Suppressor macrophage treated with lipopolysaccharide for 4 hours (primary cell): ENCODE measurements around the gene ASB1.
"Not testable (repeated sequence)": the region's sequence is repeated elsewhere in the genome, so short reads cannot be mapped to it uniquely, and the experiment has no call there.

Experiments
- DNase-seq: peaks from one replicate; pipeline ENCODE4 v3.0.0-alpha.2; 2020

The ASB1 gene

GRCh38 chr2:238404406-238405216, 22.1 kb upstream of the ASB1 start:
- DNase-seq, result no peak

DNA sequence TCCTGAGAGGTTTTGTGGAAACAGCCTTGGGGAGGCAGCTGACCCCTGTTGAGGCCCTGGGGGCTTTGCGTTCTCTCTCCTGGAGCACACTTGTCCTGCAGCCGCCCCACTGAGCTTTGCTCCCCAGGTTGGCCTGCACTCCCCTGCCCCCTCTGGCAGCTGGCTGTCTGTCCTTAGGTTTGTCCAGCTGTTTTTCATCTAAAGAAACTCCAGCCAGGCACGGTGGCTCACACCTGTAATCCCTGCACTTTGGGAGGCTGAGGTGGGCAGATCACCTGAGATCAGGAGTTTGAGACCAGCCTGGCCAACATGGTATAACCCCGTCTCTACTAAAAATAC, 21.5 kb upstream of the ASB1 start:
- not testable (repeated sequence) for DNase-seq

DNA sequence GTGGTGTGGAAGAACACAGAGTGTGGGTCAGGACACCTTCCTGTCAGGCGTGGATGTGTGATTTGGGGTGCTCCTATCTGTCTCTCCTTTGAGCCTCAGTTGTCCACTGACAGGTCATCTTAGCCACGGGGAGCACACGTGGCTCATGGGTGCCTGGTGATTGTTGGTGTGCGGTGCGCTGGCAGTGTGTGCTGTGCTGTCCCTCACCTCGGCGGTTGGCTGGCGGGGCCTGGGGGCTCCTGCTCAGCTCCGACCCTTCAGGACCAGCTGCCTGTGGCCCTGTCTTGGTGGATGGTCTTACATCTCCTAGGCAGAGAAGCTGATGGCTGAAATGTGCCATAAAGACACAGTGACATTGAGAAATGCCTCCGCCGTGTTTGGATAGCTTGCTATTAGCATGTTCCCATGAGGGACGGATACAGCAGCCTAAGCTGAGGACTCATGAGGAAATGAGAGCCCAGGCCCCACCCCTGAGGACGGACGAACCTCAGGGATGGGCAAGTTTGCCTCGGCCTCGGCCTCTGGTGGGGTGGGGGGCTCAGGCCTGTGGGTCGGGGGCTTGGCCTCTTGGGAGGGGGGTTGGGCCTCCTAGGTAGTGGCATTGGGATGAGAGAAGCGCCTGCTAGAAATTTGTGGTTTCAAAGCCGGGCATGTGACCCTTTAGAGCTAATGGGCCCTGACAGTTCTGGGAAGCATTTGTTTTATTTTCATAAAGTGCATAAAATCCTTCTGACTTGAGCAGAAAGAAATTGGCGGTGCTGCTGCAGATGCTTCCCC, 20.3 kb upstream of the ASB1 start:
- DNase-seq, result no peak

DNA sequence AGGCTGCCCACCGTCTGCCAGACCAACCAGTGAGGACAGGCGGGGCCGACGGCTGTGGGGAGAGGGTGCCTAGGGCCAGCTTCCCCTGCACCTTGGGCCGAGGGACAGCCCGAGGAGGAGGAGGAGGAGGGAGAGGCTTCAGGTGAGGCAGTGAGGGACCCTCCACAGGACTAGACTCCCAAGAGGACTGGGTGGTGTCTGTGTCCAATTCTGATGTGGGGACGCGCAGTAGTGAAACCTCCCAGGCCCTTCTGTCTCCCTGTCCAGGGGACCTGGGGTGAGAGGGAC, 19.8 kb upstream of the ASB1 start:
- no peak for DNase-seq

- no peak for DNase-seq
Observed at GRCh38 chr2:238407566-238407965, 19.2 kb upstream of the ASB1 start.

DNA sequence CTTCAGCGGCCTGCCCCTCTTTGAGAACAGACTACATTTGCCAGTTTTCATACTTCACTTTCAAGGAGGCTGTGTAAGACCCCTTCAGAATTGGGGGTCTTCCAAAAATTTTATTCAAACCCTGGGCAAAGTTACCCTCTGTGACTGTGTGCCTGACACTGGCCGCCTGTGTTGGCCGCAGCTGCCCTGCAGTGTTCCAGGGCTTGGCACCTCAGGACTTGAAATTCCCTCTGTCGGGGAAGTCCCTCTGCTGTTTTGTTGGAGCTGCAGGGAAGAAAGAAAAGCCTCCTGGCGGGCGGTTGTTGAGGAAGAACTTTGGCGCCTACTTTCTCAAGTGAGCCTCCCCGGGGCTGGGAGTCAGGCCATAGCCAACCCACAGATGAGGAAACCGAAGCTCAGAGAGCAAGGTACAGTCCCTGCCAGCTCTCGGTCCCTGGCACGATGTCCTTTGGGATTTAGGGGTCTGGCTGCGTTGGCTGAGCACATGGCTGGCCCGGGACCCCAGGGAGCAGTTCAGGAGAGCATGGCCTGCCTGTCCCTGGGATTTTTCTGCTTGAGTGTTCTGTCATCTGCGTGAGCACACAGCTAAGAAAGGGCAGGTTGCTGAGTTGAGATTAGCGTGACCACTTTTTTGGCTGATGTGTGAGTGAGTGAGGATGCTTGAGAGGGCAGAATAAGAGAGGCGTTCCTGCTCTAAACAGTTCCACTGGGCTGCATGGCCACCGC, 17.9 kb upstream of the ASB1 start:
- no peak for DNase-seq

DNA sequence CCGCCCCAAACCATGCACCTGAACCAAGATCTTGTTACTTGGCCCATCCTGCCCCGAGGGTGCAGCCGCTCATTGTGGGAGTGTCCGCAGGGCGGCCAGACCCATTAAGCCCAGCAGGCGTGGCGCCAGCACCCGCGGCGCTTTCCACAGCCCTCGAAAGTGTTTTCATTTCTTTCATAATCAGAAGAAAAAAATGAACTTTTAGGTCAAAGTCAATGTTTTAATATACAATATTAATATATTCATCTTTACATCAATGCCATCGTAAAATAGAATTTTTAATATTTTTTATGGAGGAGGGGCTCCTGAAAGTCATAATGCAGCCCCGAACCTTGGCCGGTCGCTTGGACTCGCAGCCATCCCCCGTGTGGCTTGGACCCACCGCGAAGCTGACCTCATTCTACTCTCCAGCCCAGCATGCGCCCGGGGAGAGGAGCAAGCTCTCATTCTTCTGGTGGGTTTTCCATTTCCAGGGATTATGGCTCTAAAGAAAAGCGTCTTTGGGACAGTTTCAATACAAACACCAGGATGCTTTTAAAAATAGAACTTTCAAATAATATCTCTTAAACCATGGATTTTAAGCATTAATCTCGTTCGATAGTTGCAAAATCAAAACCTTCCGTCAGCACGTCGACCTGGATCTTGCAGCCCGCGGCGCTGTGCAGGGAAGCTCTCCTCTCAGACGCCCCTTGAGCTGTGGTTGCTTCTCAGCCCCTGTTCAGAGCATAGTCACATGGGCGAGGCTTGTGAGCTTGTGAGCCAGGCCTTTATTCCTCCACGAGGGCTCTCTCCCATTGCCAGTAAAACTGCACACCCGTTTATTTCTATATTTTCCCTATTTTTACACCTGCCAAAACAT, 17.2 kb upstream of the ASB1 start:
- no peak for DNase-seq

DNA sequence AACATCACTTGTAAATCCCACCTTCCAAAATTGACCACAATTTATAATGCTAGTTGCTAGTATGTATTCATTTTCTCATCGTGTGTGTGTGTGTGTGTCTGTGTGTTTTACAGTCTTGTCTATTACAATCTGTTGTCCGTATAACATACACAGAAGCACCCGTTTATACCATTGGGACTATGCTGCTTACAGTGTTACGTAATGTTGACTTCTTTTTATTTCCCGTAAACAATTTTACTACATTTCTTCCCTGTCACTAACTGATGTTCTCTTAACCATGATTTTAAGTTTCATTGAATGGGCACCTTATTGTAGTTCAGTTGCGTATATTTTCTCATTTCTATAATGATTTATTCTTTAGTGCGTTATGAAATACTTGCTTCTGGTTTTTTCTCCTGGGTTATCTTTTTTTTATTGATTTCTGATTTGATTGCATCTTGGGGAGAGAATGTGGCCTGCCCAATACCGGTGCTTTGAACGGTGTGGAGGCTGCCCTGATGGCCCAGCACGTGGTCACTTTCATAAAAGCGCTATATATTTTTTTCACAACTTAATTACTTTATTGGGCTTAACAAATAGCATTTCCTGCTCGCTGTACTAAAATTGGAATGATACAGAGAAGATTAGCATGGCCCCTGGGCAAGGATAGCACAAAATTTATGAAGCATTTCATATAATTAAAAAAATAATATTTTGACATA, 14.5 kb upstream of the ASB1 start:
- no peak for DNase-seq

GRCh38 chr2:238413368-238413767, 13.4 kb upstream of the ASB1 start:
- no peak for DNase-seq

- DNase-seq, result no peak
Observed at GRCh38 chr2:238415036-238415764, 11.5 kb upstream of the ASB1 start.

DNA sequence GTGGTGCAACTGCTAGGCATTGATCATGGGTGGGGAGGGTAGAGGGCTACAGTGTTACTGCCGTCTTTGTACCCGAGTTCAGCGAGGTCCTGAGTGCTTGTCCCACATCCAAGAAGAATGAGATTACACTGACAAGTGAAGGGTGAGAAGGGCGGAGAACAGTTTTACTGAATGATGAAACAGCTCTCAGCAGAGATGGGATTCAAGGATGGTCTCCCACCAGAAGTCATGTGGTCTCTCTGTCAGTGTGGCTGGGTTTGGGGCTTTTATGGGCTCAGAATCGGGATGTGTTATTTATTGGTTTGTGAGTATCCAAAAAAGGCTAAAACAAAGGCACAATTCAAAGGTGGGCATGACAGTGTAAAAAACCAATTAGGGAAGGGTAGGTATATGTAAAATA, 10.8 kb upstream of the ASB1 start:
- DNase-seq, result no peak

DNA sequence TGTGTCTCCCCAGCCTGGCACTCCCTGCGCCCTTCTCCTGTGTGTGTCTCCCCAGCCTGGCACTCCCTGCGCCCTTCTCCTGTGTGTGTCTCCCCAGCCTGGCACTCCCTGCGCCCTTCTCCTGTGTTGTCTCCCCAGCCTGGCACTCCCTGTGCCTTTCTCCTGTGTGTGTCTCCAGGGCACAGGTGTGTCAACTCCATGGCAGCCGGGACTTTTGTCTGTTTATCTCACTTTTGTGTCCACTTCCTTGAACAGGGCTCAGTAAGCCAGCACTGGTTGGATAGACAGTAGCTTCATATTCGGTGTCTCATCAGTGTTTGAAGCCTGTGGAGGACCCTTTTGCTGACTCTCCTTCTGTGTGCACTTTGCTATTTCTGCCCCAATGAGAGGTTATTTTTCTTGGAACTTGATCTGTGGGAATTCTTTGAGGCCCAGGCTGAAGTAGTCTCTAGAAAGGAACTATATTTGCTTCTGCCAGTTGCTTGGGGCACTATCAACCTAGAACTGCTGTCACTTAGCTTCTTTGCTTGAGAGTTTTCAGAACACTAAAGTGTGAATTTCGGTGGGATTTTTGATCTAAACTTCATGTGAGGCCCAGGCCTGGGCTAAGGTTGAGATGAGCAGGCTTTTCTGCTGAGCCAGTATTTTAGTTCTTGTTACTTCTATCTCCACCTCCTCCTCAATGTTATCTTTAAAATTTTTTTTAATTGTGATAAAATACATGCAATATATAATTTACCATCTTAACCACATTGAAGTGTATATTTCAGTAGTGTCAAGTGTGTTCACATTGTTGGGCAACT, 8.3 kb upstream of the ASB1 start:
- no peak for DNase-seq

DNA sequence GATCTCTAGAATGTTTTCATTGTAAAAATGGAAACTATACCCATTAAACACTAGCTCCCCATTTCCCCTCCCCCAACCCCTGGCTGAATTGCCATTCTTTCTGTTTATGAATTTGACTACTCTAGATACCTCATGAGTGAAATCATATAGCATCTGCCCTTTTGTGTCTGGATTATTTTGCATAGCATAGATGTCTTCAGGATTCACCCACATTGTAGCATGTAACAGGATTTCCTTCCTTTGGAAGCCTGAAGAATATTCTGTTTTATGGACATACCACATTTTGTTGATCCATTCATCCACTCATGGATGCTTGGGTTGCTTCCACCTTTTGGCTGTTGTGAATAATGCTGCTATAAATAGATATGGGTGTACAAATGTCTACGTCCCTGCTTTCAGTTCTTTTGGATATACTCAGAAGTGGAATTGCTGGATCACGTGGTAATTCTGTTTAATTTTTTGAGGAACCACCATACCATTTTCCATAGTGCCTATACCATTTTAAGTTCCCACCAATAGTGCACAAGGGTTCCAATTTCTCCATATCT, 7.7 kb upstream of the ASB1 start:
- DNase-seq, result no peak

GRCh38 chr2:238420442-238420841, 6.3 kb upstream of the ASB1 start:
- no peak for DNase-seq

DNA sequence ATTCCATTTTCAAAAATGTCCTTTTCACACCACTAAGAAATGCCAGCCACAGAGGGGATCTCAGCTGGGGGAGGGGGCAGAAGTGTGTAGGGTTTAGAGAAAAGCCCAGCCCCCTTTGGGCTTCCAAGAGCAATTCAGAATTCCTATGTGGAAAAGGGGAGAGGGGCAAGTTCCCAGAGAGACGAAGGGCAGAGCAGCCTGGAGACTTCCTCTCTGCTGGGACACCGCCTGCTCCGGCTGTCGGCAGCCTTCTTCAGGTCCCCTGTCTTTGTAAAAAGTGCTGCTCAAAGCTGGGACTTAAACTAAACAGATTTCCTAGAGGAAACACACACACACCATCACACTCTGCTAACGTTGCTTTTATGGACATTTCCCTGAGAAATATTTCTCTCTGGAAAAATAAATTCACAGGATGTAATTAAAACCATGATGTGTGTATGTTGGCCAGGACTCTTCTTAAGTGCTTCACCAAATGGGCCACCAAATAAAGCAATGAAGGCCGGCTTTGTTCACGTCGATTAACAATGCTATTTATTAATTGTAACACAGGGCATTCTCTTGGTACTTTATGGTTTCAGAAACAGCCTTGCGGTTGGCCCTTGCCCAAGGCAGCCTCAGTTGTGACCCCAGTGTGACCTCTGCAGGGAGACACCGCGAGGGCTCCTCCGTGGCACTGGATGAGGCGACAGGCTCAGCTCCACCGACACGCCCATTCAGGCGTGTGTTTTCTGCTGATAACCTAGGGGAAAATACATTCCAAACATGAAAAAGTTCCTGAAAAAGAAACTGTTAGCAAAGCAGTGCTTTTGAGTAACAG, 5.6 kb upstream of the ASB1 start:
- DNase-seq, result no peak

DNA sequence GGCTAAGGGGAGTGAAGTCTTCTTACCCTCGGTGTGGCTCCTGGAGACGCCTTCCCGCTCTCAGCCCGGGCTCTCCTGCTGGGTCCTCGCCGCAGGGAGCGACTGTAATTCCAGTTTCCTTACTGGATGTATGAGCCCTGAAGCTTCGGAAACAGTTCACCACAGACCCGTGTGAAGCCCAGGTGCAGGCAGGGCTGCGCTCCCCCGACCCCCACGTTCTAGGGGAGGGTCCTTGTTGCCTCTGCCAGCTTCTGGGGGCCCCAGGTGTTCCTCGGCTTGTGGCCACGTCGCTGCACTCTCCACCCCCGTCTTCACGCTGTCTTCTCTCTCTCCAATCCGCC, 5.1 kb upstream of the ASB1 start:
- DNase-seq, result no peak

- no peak for DNase-seq
Observed at GRCh38 chr2:238422285-238422684, 4.4 kb upstream of the ASB1 start.

DNA sequence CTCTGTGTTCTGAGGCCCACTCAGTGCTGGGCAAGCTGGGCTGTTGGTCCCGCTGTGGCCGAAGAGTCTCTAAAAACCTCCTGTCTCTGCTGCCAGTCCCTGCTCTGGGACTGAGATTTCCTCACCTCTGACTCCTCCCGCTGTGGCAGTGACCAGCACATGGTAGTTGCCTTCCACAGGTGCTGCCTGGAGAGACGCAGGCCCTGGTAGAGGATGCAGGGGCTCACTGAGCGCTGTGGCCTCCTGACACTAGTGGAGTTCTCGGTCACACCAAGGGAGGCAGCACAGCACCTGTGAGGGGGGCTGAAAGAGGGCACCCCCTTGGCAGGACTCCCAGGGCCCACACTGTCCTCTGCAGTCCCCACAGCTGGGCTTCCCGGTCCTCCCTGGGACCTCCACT, 3.8 kb upstream of the ASB1 start:
- DNase-seq, result no peak

GRCh38 chr2:238423561-238424312, 3.0 kb upstream of the ASB1 start:
- no peak for DNase-seq
